Subcutaneous adipose tissue (tissue), 4 donors: Measurements from ENCODE around the gene SCAMP1. TPM values are rescaled to one million over a fixed set of nuclear protein-coding genes. Genes with fewer than 3 reads are reported as not detected.

Experiments used
- CTCF ChIP-seq: fragments of 450-650 bp; IDR thresholded peaks from one replicate; pipeline ENCODE4 v1.5.1; 2016; ENCODE audit warnings: low read depth, mild to moderate bottlenecking, control low read depth, antibody characterized with exemption, moderate library complexity
- total RNA-seq, 4 donors: library from RNA; depleted of rRNA; stranded (reverse); fragments of >200 nt; gene quantifications; one replicate each; pipeline ENCODE4 v1.1.0, GENCODE V29; 2016

Gene SCAMP1
- total RNA-seq, 4 donors from 2014 or later = 27.5 to 41.3 (median 34.0) TPM

GRCh38 chr5:78505860-78506259 lies 145.4 kb downstream of the SCAMP1 start:
- no peak for TF ChIP-seq CTCF

GRCh38 chr5:78506261-78507024 lies 146.0 kb downstream of the SCAMP1 start:
- no peak for TF ChIP-seq CTCF

GRCh38 chr5:78507531-78507930 lies 147.1 kb downstream of the SCAMP1 start:
- TF ChIP-seq CTCF = no peak

- TF ChIP-seq CTCF = no peak
These were observed 147.9 kb downstream of the SCAMP1 start for GRCh38 chr5:78508186-78508765.

- no peak for TF ChIP-seq CTCF
These were observed 148.9 kb downstream of the SCAMP1 start for GRCh38 chr5:78509145-78509865.

GRCh38 chr5:78509884-78510769 lies 149.7 kb downstream of the SCAMP1 start:
- TF ChIP-seq CTCF = no peak
